Nasal cavity respiratory epithelium epithelial cell of viscerocranial mucosa (primary cell): ENCODE measurements around the gene PHKG1. TPM values are rescaled to one million over a fixed set of nuclear protein-coding genes. Genes with fewer than 3 reads are reported as not detected.

ENCODE experiments used
- total RNA-seq: library from RNA; depleted of rRNA; stranded (reverse); fragments of >200 nt; gene quantifications from 2 replicates; pipeline ENCODE4 v1.2.3, GENCODE V29; 2014

The PHKG1 gene
- 0.50 and 0.68 TPM in 2 replicates for total RNA-seq

DNA sequence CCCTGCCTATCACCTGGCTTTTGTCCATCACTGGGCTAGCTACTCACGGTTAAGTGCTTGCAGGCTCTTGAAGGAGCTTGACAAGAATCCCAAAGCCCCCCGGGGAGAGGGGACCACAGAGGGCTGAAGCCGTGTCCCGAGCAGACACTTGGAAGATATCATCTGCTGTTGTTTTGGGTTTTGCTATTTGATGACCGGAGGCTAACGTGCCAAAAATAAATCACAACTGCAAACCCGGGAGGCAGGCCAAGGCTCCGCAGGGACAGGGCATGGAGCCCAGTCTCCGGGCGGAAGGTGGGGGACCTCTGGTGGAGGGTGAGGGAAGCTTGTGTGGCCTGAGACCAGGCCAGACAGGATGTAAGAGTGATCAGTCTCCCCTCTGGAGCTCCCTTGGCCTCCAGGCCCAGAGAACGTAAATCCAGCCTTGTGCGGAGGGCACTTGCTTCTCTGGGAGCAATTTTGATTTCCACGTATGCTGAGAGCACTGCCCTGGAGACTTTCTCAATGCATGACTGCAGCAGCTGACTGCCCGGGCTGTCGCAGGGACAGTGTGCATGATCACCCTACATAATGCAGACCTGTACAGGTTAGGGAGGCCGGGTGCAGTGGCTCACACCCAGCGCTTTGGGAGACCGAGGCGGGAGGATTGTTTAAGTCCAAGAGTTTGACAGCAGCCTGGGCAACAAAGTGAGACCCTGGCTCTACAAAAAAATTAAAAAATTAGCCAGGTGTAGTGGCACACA lies at the start of gene PHKG1:
TSS of gene PHKG1 (minus strand) at position 164 of the 743 bp plus-strand sequence. CDS start 4,011 bp downstream, outside the sequence.

DNA sequence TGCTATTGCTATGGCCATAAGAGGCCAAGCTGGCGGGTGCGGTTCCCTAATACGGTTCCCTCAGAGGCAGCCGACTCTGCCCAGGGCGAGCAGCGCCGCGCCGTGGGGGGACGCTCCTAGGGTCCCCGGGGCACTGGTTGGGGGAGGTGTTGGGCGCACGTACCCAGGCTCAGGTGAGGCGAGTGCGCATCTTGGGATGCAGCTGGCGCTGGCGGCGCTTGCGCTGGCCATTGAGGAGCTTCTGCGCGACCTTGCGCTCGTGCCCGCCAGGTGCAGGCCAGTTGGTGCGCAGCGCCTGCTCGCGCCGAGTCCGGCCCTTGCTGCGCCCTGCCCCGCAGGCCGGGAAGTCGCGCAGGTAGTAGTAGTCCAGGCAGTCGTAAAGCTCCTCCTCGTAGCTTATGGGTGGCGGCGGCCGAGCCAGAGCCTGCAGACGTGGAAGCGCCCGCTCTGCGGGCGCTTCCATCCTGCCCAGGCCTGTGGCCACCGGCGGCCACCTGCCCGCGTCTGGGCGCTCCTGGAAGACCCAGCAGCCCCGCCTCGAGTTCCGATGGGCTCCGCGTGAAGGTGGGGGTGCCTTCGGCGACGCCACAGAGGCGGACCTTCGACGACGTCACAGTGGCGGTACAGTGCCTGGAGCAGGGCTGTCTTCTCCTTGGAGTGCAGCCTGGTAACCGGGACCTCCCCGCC lies 23.2 kb upstream of the PHKG1 start, which contains the start of gene NUPR2:
TSS of gene NUPR2 (minus strand) at position 566 of the 687 bp plus-strand sequence. CDS start at position 463, 103 bp downstream.

DNA sequence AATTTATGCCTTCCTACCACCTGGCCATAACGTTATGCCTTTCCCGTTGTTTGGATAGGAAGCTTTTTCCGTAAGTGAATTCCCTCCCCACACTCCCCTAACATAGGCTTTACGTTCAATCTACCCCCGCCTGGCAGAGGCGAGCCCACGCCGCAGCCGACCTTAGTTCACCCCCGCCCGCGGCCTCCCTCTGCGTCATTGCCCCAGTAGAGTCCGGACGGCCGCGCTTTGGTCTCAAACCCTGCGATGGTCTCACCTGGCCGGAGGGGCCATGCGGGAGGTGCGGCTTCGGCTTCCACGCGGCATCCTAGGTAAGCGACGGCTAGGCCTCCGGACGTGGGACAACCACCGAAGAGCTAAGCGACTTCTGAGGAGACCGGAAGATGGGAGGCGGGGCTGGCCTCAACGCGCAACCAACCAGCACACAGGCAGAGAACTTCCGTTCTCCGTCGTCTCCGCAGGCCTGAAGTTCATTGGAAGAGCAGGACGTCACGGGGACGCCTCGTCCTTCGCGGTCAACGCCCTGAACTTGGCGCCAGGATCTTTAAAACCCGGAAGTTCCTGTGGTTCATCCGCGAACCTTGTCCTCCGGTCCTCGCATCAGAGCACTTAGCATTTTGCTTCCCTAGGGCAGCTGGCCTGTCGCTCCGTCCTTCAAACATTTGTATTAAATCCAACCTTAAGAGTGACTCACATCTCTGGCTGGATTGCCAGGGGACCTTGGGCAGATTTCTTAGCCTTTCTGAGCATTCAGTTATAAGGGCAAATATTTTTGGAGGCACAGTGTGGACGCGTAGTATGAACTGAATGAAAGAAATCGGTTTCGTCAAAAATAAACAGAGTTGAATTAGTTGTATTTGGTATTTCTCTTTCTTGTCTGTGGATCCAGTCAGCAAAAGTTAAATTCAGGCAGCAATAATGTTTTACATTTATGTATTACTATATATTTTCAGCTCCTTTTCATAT lies 13.6 kb upstream of the PHKG1 start, which contains the start of gene CHCHD2:
TSS of gene CHCHD2 (minus strand) at position 369 of the 966 bp plus-strand sequence. CDS start at position 306, 63 bp downstream.

DNA sequence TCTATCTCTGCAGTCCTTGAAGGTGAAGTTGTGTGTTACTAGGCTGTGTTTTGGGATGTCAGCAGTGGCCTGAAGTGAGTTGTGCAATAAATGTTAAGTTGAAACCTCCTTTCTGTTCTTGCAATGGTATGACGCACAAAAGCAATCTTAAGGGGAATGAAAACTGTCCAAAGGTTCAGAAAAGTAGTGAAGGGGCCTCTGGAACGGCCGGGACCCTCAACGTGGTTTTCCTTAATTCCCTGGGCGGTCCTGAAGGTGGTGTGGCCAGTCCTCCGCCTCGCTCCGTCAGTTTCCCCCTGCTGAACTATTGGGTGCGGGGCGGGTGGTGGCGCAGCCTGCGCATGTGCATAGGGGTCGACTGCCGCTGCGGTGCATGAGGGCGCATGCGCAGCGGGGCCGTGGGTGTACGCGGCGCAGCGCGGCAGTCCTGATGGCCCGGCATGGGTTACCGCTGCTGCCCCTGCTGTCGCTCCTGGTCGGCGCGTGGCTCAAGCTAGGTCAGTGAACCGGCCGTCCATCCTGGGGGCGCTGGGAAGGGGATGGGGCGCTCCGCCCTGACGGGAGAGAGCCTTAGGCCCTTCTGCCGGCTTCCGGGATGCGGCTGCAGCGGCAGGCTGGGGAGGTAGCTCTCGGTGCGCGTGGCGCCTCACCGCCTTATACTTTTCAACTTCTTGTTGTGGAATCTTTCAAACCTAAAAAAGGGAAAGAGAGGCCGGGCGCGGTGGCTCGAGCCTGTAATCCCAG lies 28.7 kb downstream of the PHKG1 start, which contains the start of gene SUMF2:
TSS of gene SUMF2 (plus strand) at position 405 of the 744 bp plus-strand sequence. CDS start at position 431, 26 bp downstream.

DNA sequence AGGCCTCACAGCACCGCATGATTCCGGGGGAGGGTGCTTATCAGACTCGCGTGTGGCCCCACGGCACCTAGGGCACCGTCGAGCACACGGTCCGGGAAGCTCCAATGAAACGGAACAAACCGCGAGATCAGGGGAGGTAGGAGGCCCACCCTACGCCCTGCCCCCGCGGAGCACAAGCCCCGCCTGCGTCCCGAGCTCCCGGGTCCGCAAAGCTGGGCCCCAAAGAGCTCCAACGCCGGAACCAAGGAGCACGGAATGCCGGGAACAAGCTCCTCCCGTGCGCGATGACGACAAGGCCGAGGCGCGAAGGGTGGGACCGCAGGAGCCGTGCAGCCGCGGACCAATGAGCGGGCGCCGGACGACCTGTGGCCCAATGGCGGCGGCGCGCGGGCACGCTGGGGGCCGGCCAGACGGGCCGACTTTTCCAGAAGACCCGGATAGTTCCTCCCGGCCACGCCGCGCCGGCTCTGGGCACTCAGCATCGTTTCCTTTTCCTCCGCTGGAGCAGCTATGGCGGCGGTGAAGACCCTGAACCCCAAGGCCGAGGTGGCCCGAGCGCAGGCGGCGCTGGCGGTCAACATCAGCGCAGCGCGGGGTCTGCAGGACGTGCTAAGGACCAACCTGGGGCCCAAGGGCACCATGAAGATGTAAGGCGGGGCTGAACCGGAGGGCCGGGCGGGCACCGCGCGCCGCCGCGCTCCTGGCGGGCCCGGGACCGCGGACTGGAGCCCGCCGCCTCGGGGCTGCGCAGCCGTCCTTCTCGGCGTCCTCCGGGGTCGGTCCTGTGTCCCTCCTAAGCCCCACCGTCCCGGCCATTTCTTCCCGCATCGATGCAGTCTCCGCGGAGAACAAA lies 41.2 kb downstream of the PHKG1 start, which contains the start of the genes CCT6A and PSPH:
TSS of gene CCT6A (plus strand) at position 427 of the 853 bp plus-strand sequence. CDS start at position 511, 84 bp downstream.
TSS of gene PSPH (minus strand) at position 106 of the 853 bp plus-strand sequence. CDS start 30,232 bp downstream, outside the sequence.

Other genes starting within 250 kb of the PHKG1 start
- gene SEPTIN14, start 230.2 kb downstream of the PHKG1 start, total RNA-seq: not detected in 2 replicates
- 3.8 and 8.5 TPM in 2 replicates for gene ZNF713, start 205.5 kb downstream of the PHKG1 start, total RNA-seq
- gene MRPS17, start 141.1 kb downstream of the PHKG1 start, total RNA-seq: 33.7 and 69.0 TPM in 2 replicates
- 29.3 and 50.6 TPM in 2 replicates for gene NIPSNAP2, start 128.4 kb downstream of the PHKG1 start, total RNA-seq
- 186 and 252 TPM in 2 replicates for gene PSPH, start 41.5 kb downstream of the PHKG1 start, total RNA-seq
- gene CCT6A, start 41.2 kb downstream of the PHKG1 start, total RNA-seq: 336 and 351 TPM in 2 replicates
- 203 and 339 TPM in 2 replicates for gene SUMF2, start 28.7 kb downstream of the PHKG1 start, total RNA-seq
- gene CHCHD2, start 13.5 kb upstream of the PHKG1 start, total RNA-seq: 187 and 416 TPM in 2 replicates
- gene NUPR2, start 23.5 kb upstream of the PHKG1 start, total RNA-seq: not detected in 2 replicates